LNCaP clone FGC (cell line): ENCODE data around the gene MANF.
"Not testable (repeated sequence)": the region's sequence is repeated elsewhere in the genome, so short reads cannot be mapped to it uniquely, and the experiment has no call there.

Experiments
- DNase-seq: peaks from one replicate; pipeline ENCODE4 v3.0.0-alpha.2; 2011; ENCODE audit warnings: low read depth
- H3K4me3 ChIP-seq: 2 replicates; pipeline ENCODE4 v1.5.1; 2011; ENCODE audit warnings: mild to moderate bottlenecking, low read depth, low read length, control low read depth
- CTCF ChIP-seq: IDR thresholded peaks from 2 replicates; pipeline ENCODE4 v1.5.1; 2012; ENCODE audit warnings: mild to moderate bottlenecking; ENCODE audit not compliant: control insufficient read depth, insufficient read depth; ENCODE audit errors: extremely low read depth

Gene MANF

GRCh38 chr3:51382947-51383578, 2.0 kb upstream of the MANF start:
- H3K4me3 ChIP-seq = no peak overlapping the region
- TF ChIP-seq CTCF = no peak
- no peak for DNase-seq

GRCh38 chr3:51384055-51384725, 901 bp upstream of the MANF start:
- DNase-seq = no peak
- TF ChIP-seq CTCF = no peak
- peak overlapping the region; percentile 63 for H3K4me3 ChIP-seq

GRCh38 chr3:51385621-51386091, 565 bp downstream of the MANF start:
- DNase-seq = no peak
- no peak for TF ChIP-seq CTCF
- peak overlapping the region; percentile 63 for H3K4me3 ChIP-seq

GRCh38 chr3:51386159-51386851, 1.2 kb downstream of the MANF start:
- TF ChIP-seq CTCF = no peak
- H3K4me3 ChIP-seq = peak overlapping the region; percentile 63
- DNase-seq = no peak

GRCh38 chr3:51386852-51387229, 1.8 kb downstream of the MANF start:
- no peak for TF ChIP-seq CTCF
- no peak for DNase-seq
- H3K4me3 ChIP-seq = peak overlapping the region; percentile 63

GRCh38 chr3:51387281-51387680, 2.2 kb downstream of the MANF start:
- peak overlapping the region; percentile 25; the same call in 1 of the 2 replicates for H3K4me3 ChIP-seq
- not testable (repeated sequence) for DNase-seq

GRCh38 chr3:51388286-51389029, 3.4 kb downstream of the MANF start:
- peak; percentile 88 for DNase-seq
- peak overlapping the region; percentile 30 for H3K4me3 ChIP-seq
- peak; percentile 75 for TF ChIP-seq CTCF
